Caco-2 (cell line): ENCODE measurements around the gene TLR8. TPM values are rescaled to one million over a fixed set of nuclear protein-coding genes. Genes with fewer than 3 reads are reported as not detected.

Experiments
- total RNA-seq: library from RNA; stranded (reverse); gene quantifications from 2 replicates; pipeline ENCODE4 v1.2.3, GENCODE V29; 2022

Gene TLR8
- total RNA-seq, 1 experiment from 2014 or later = not detected

Other genes starting within 250 kb of the TLR8 start
- gene PRPS2, start 115.2 kb upstream of the TLR8 start, total RNA-seq = 35.6 and 44.0 TPM in 2 replicates
- gene TLR7, start 39.5 kb upstream of the TLR8 start, total RNA-seq = 0.45 and 0.63 TPM in 2 replicates
- 1,007 and 1,095 TPM in 2 replicates for gene TMSB4X, start 68.5 kb downstream of the TLR8 start, total RNA-seq
- gene FAM9C, start 138.0 kb downstream of the TLR8 start, total RNA-seq = not detected in 2 replicates